Measurements from ENCODE around the gene MDH2. TPM values are rescaled to one million over a fixed set of nuclear protein-coding genes. Genes with fewer than 3 reads are reported as not detected.
"Not testable (repeated sequence)": the region's sequence is repeated elsewhere in the genome, so short reads cannot be mapped to it uniquely, and the experiment has no call there.

The MDH2 gene
- total RNA-seq, 2 donors from 2014 or later, result 178 to 266 TPM

GRCh38 chr7:76022026-76022780 is 25.7 kb upstream of the MDH2 start:
- Mint-ChIP-seq H3K36me3 (peaks cover 9% of the 10 kb centered on the region), H3K27ac (no peak overlapping the region), H3K27me3 (no peaks in the 10 kb centered on the region), H3K4me1 (ENCODE audit: low read depth in 2 of 2) (peaks cover 13 to 26% of the 10 kb centered on the region in 2 donors), H3K4me3 (no peak overlapping the region), H3K9me3 (no peaks in the 10 kb centered on the region)
- DNase-seq (ENCODE audit: low spot score) (no peak), ATAC-seq (no peak)

GRCh38 chr7:76023002-76023401 is 24.9 kb upstream of the MDH2 start:
- peaks cover 9% of the 10 kb centered on the region for H3K36me3 Mint-ChIP-seq

GRCh38 chr7:76029682-76030081 is 18.2 kb upstream of the MDH2 start:
- not testable (repeated sequence) for H3K4me3 Mint-ChIP-seq; H3K4me1 Mint-ChIP-seq (ENCODE audit: low read depth in 2 of 2); DNase-seq (ENCODE audit: low spot score); H3K27ac Mint-ChIP-seq; ATAC-seq; H3K36me3 Mint-ChIP-seq; H3K27me3 Mint-ChIP-seq; H3K9me3 Mint-ChIP-seq

More at GRCh38 chr7:76023002-76023401, 24.9 kb upstream of the MDH2 start:
- Mint-ChIP-seq H3K4me3 (no peak overlapping the region), H3K27ac (no peak overlapping the region), H3K27me3 (no peaks in the 10 kb centered on the region), H3K4me1 (ENCODE audit: low read depth in 2 of 2) (peaks cover 13 to 23% of the 10 kb centered on the region in 2 donors), H3K9me3 (no peaks in the 10 kb centered on the region)
- DNase-seq (ENCODE audit: low spot score) (no peak), ATAC-seq (no peak)

GRCh38 chr7:76031964-76032363 is 15.9 kb upstream of the MDH2 start:
- no peak for DNase-seq (ENCODE audit: low spot score)
- peaks cover 10 to 14% of the 10 kb centered on the region in 2 donors for H3K4me1 Mint-ChIP-seq (ENCODE audit: low read depth in 2 of 2)

GRCh38 chr7:76037310-76037709 is 10.6 kb upstream of the MDH2 start:
- no peak for ATAC-seq

More at GRCh38 chr7:76031964-76032363, 15.9 kb upstream of the MDH2 start:
- H3K4me3 Mint-ChIP-seq, result no peak overlapping the region
- H3K27ac Mint-ChIP-seq, result no peak overlapping the region
- H3K9me3 Mint-ChIP-seq, result no peaks in the 10 kb centered on the region
- no peaks in the 10 kb centered on the region for H3K27me3 Mint-ChIP-seq
- no peak for ATAC-seq
- H3K36me3 Mint-ChIP-seq, result no peaks in the 10 kb centered on the region

GRCh38 chr7:76040126-76040525 is 7.8 kb upstream of the MDH2 start:
- Mint-ChIP-seq H3K27me3 (no peaks in the 10 kb centered on the region), H3K4me1 (ENCODE audit: low read depth in 2 of 2) (peaks cover 7 to 12% of the 10 kb centered on the region in 2 donors), H3K4me3 (no peak overlapping the region), H3K9me3 (no peaks in the 10 kb centered on the region), H3K27ac (no peak overlapping the region), H3K36me3 (no peaks in the 10 kb centered on the region)
- DNase-seq (ENCODE audit: low spot score) (no peak), ATAC-seq (no peak)

More at GRCh38 chr7:76037310-76037709, 10.6 kb upstream of the MDH2 start:
- Mint-ChIP-seq H3K27me3 (no peaks in the 10 kb centered on the region), H3K9me3 (no peaks in the 10 kb centered on the region), H3K4me3 (no peak overlapping the region), H3K36me3 (no peaks in the 10 kb centered on the region), H3K27ac (no peak overlapping the region), H3K4me1 (ENCODE audit: low read depth in 2 of 2) (peaks cover 14% of the 10 kb centered on the region in 2 donors)
- DNase-seq (ENCODE audit: low spot score), result no peak

GRCh38 chr7:76044375-76044865 is 3.5 kb upstream of the MDH2 start:
- DNase-seq (ENCODE audit: low spot score), result no peak
- peaks cover 5% of the 10 kb centered on the region for H3K36me3 Mint-ChIP-seq
- H3K9me3 Mint-ChIP-seq, result peaks cover 3% of the 10 kb centered on the region
- peaks cover 13 to 14% of the 10 kb centered on the region in 2 donors for H3K4me1 Mint-ChIP-seq (ENCODE audit: low read depth in 2 of 2)
- H3K4me3 Mint-ChIP-seq, result no peak overlapping the region
- H3K27me3 Mint-ChIP-seq, result no peaks in the 10 kb centered on the region
- H3K27ac Mint-ChIP-seq, result peak overlapping the region in 1 of 2 donors; percentile 13
- no peak for ATAC-seq

GRCh38 chr7:76047305-76047810 is 548 bp upstream of the MDH2 start:
- peaks cover 26 to 31% of the 10 kb centered on the region in 2 donors for H3K4me1 Mint-ChIP-seq (ENCODE audit: low read depth in 2 of 2)
- H3K4me3 Mint-ChIP-seq, result peak overlapping the region; percentile 94
- peak overlapping the region; percentile 96 to 98 for H3K27ac Mint-ChIP-seq
- ATAC-seq (peak in 1 of 2 donors; percentile 18), DNase-seq (ENCODE audit: low spot score) (no peak)
- H3K27me3 Mint-ChIP-seq, result no peaks in the 10 kb centered on the region
- H3K36me3 Mint-ChIP-seq, result peaks cover 12% of the 10 kb centered on the region
- H3K9me3 Mint-ChIP-seq, result peaks cover 4% of the 10 kb centered on the region

- peaks cover 4% of the 10 kb centered on the region for H3K9me3 Mint-ChIP-seq
- peaks cover 33 to 39% of the 10 kb centered on the region in 2 donors for H3K4me1 Mint-ChIP-seq (ENCODE audit: low read depth in 2 of 2)
- peak overlapping the region; percentile 94 for H3K4me3 Mint-ChIP-seq
- H3K27ac Mint-ChIP-seq, result peak overlapping the region; percentile 96 to 98
- H3K36me3 Mint-ChIP-seq, result peaks cover 12% of the 10 kb centered on the region
- ATAC-seq, result no peak
- no peak for DNase-seq (ENCODE audit: low spot score)
- H3K27me3 Mint-ChIP-seq, result no peaks in the 10 kb centered on the region
Measured at GRCh38 chr7:76048668-76048988, 722 bp downstream of the MDH2 start.

GRCh38 chr7:76049295-76049694 is 1.4 kb downstream of the MDH2 start:
- H3K4me3 Mint-ChIP-seq, result peak overlapping the region; percentile 94
- no peaks in the 10 kb centered on the region for H3K27me3 Mint-ChIP-seq
- peaks cover 4% of the 10 kb centered on the region for H3K9me3 Mint-ChIP-seq
- H3K36me3 Mint-ChIP-seq, result peaks cover 12% of the 10 kb centered on the region
- peaks cover 39 to 43% of the 10 kb centered on the region in 2 donors for H3K4me1 Mint-ChIP-seq (ENCODE audit: low read depth in 2 of 2)
- DNase-seq (ENCODE audit: low spot score) (no peak), ATAC-seq (no peak)
- H3K27ac Mint-ChIP-seq, result peak overlapping the region; percentile 96 to 98

- Mint-ChIP-seq H3K9me3 (peaks cover 4% of the 10 kb centered on the region), H3K4me3 (peak overlapping the region; percentile 36), H3K27me3 (no peaks in the 10 kb centered on the region), H3K36me3 (peaks cover 12% of the 10 kb centered on the region), H3K4me1 (ENCODE audit: low read depth in 2 of 2) (peaks cover 35 to 37% of the 10 kb centered on the region in 2 donors), H3K27ac (peak overlapping the region; percentile 30 to 96)
- ATAC-seq, result no peak
- no peak for DNase-seq (ENCODE audit: low spot score)
Measured at GRCh38 chr7:76050545-76050944, 2.6 kb downstream of the MDH2 start.

GRCh38 chr7:76051840-76052239 is 3.9 kb downstream of the MDH2 start:
- Mint-ChIP-seq H3K4me3 (peak overlapping the region; percentile 59), H3K4me1 (ENCODE audit: low read depth in 2 of 2) (peaks cover 35 to 37% of the 10 kb centered on the region in 2 donors), H3K36me3 (peaks cover 12% of the 10 kb centered on the region), H3K27me3 (no peaks in the 10 kb centered on the region), H3K27ac (peak overlapping the region; percentile 76 to 80), H3K9me3 (peaks cover 4% of the 10 kb centered on the region)
- DNase-seq (ENCODE audit: low spot score) (no peak), ATAC-seq (no peak)

- not testable (repeated sequence) for ATAC-seq; H3K27me3 Mint-ChIP-seq; H3K4me3 Mint-ChIP-seq; H3K9me3 Mint-ChIP-seq; DNase-seq (ENCODE audit: low spot score)
- Mint-ChIP-seq H3K36me3 (peaks cover 12% of the 10 kb centered on the region), H3K27ac (peak overlapping the region; percentile 31 to 68), H3K4me1 (ENCODE audit: low read depth in 2 of 2) (peaks cover 35 to 37% of the 10 kb centered on the region in 2 donors)
Measured at GRCh38 chr7:76052681-76053080, 4.8 kb downstream of the MDH2 start.

- peaks cover 35 to 36% of the 10 kb centered on the region in 2 donors for H3K4me1 Mint-ChIP-seq (ENCODE audit: low read depth in 2 of 2)
- peaks cover 4% of the 10 kb centered on the region for H3K9me3 Mint-ChIP-seq
- peaks cover 12% of the 10 kb centered on the region for H3K36me3 Mint-ChIP-seq
- ATAC-seq, result no peak
- no peak for DNase-seq (ENCODE audit: low spot score)
- no peaks in the 10 kb centered on the region for H3K27me3 Mint-ChIP-seq
- H3K27ac Mint-ChIP-seq, result peak overlapping the region; percentile 31 to 68
- no peak overlapping the region for H3K4me3 Mint-ChIP-seq
Measured at GRCh38 chr7:76053461-76053860, 5.6 kb downstream of the MDH2 start.

Measured in natural killer cell treated with Interleukin-12 subunit alpha and Interleukin-12 subunit beta and Interleukin-15 and Interleukin-18, amount 100 ng/mL, for 72 hours (primary cell).